Measurements from ENCODE around the gene BRD2. TPM values are rescaled to one million over a fixed set of nuclear protein-coding genes. Genes with fewer than 3 reads are reported as not detected.
A peak's percentile ranks its signal among the peaks of the same experiment; 100 is the strongest.

BRD2 gene
- total and polyA plus RNA-seq, 5 donors, result 73.1 to 100 (median 85.6) TPM

DNA sequence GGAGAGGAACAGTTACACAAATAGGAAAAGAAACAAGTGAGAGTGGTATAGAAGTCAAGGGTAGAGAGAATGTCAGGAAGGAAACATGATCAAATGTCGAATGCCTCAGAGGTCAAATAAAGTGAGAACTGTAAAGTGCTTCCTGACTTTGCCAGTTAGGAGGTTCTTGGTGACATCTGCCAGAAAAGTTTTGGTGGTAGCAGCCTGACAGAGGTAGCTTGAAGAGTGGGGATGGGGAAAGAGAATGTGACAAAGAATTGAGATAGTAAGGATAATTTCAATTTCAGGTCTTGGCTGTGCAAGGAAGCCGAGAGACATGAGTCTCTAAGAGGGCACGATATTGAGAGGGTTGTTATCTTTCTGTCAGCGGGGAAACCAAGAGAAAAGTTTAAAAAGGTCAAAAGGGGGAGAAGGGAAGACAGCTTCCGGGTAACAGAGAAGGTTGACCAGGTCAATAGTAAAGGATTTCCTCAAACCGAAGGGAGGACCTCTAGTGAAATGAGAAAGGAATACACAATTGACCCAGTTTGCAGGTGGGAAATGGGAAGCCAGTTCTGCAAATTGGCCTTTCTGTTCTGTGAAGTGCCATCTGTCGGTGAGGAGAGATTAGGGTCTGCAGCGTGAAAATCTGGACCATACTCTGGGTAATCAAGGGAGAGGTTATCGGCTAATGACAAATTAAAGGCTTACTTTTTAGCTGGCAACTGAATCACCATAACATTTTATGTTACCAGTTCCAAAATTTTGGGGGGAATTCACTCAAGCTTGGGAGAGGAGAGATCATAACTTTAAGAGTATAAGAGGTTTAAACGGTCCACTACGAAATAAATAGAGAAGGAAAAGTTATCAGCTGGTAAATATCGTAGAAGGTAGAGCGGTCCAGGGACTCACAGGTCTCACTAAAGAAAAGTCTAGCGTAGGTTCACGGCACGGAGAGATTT is 973 bp upstream of the BRD2 start:
- no peaks in the 10 kb centered on the region for H3K9me3 ChIP-seq (ENCODE audit: control insufficient read depth, low read length)
- no peaks in the 10 kb centered on the region for H3K4me1 ChIP-seq (ENCODE audit: control insufficient read depth, insufficient read depth, low read length)
- intact Hi-C loops (cut with DNase I), result no loop called here
- no peaks in the 10 kb centered on the region for H3K27me3 ChIP-seq (ENCODE audit: control insufficient read depth, insufficient read depth)
- peak overlapping the region; percentile 100 for H3K27ac ChIP-seq (ENCODE audit: low read length)
- DNase-seq (no peak), ATAC-seq (no peak)
- peak overlapping the region; percentile 86 for H3K4me3 ChIP-seq (ENCODE audit: low read length)
- 3% methylated on average over 16 of the region's 16 CpGs for WGBS

DNA sequence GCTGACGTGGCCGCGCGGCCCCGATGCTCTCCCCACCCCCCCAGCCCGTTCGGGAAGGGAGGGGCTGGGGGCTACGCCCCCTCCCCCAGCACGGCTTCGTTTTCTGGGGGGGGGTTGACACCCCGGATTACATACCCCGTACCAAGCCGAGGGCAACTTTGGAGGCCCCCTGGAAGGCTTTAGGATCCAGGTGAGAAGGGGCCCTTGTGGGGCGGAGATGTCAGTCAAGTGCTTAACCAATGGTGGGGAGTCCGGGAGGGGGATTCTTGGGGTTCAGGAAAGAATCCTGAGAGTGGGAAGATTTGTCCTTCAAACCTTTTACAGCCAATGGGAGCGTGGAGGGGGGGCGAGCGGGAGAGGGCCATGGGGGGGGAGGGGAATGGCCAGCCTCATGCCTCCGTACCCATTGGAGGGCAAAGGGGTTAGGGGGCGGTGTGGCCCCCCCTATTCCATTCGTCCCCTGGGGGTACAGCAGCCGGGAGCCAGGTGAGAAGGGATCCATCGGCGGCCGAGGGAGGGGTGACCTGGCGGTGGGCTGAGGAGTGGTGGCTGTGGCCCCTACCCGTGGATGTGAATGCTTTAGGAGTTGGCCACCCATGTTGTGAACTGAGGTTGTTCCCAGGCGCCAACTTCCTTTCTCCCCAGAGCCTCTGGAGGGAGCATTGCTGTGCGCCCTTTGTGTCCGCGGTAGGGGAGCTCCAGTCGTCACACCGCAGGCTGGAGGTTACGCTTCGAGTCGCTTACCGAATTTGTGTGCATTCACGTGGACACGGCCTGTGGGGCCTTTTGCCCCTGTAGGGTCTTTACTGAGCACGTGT is 682 bp downstream of the BRD2 start:
- ATAC-seq (peak; percentile 46 to 53), DNase-seq (peak; percentile 80 to 91 (median 86))
- Histone ChIP-seq H3K4me3 (ENCODE audit: low read length) (peak overlapping the region; percentile 86), H3K27me3 (ENCODE audit: control insufficient read depth, insufficient read depth) (no peaks in the 10 kb centered on the region), H3K9me3 (ENCODE audit: control insufficient read depth, low read length) (no peaks in the 10 kb centered on the region), H3K4me1 (ENCODE audit: control insufficient read depth, insufficient read depth, low read length) (no peaks in the 10 kb centered on the region), H3K27ac (ENCODE audit: low read length) (peak overlapping the region; percentile 98)
- intact Hi-C loops (cut with DNase I), result no loop called here
- under 1% methylated on average over 40 of the region's 40 CpGs for WGBS

DNA sequence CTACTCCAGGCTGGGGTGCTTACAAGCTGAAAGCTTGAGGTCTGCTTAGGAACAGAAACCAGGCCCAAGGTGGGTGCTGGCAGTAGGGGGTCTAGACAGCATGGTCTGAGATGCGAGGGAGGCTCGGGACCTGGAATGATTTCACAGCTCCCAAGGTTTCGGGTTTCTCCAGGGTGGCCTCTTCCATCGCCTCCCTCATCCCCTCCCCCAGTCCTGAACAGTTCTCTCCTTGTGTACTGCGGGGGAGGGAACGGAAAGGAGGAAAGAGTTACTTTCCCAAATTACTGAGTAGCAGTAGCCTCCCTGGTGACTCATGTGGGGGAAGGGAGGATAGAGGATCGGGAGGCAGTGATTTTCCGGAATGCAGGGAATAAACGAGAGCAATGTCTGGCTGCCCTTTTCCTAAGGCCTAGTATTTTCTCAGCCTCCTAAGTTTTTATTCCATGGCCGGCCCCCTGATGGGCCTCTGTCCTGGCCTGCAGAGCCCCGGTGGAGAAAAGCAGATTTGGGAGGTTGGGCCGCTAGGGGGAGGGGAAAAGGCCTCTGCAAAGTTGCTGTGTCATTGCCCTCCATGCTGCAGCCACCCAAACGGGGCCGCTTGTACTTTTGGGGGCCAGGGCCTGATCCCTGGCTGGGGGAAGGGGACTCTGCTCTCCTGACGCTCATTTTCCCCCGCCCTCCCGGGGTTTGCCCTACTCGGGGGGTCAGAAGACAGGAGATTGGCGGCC is 1.5 kb downstream of the BRD2 start:
- peak overlapping the region; percentile 86 for H3K4me3 ChIP-seq (ENCODE audit: low read length)
- DNase-seq (peak; percentile 77 to 91 (median 89)), ATAC-seq (peak; percentile 5 to 32)
- intact Hi-C loops (cut with DNase I), result loop anchor here in 2 of 4 donors (10.0 kb wide), 2 partner anchors 995 to 1305 kb away; partner anchors contain the start of genes C6orf47 (in 1 of the 2), CSNK2B (in 1 of the 2), DXO (in 1 of the 2) and GPANK1 (in 1 of the 2)
- no peaks in the 10 kb centered on the region for H3K4me1 ChIP-seq (ENCODE audit: control insufficient read depth, insufficient read depth, low read length)
- peak overlapping the region; percentile 98 for H3K27ac ChIP-seq (ENCODE audit: low read length)
- H3K27me3 ChIP-seq (ENCODE audit: control insufficient read depth, insufficient read depth), result no peaks in the 10 kb centered on the region
- no peaks in the 10 kb centered on the region for H3K9me3 ChIP-seq (ENCODE audit: control insufficient read depth, low read length)
- under 1% methylated on average over 19 of the region's 19 CpGs for WGBS

DNA sequence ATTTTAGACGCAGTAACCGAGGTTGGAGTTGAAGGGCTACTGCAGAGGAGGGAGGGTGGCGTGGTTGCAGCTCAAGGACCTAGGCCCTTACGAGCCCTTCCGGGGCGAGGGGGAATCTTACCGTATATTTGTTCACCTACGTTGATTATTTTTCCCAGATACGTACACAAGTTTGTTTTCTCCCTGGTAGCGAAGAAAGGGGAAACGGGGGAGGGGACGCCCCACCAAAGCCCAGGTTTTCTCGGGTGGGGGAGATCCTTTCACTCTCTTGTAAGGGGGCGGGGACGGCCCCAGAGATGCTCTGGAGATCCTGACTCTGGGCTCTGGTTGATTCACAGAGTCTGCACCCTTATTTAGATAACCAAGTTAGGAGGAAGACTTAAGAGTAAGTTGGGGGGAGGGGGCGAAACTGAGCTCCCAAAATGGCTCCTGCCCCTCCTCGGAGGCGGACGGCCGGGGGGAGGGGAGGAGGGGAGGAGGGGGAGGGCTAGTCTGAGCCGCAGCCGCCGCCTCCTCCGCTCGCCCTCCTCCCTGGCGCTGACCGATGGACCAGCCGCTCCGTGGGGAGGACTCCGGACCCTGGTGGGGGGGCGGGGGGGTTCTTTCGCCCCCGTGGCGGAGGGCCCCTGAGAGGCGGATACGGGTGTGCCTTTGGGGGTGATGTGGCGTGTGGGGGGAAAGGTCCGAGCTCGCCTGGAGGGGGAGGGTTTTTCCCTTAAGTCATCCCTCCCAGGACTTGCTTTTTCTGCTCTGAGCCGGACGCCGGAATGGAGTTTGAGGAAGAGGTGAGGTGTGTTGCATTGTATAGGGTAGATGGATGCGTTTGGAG is 2.2 kb downstream of the BRD2 start:
- Histone ChIP-seq H3K4me1 (ENCODE audit: control insufficient read depth, insufficient read depth, low read length) (no peaks in the 10 kb centered on the region), H3K4me3 (ENCODE audit: low read length) (peak overlapping the region; percentile 86), H3K27ac (ENCODE audit: low read length) (peak overlapping the region; percentile 98), H3K27me3 (ENCODE audit: control insufficient read depth, insufficient read depth) (no peaks in the 10 kb centered on the region), H3K9me3 (ENCODE audit: control insufficient read depth, low read length) (no peaks in the 10 kb centered on the region)
- DNase-seq (peak; percentile 94 to 97 (median 96)), ATAC-seq (peak; percentile 63 to 64)
- under 1% methylated on average over 43 of the region's 43 CpGs for WGBS
- intact Hi-C loops (cut with DNase I), result loop anchor here in 2 of 4 donors (10.0 kb wide), 2 partner anchors 996 to 1306 kb away; partner anchors contain the start of genes C6orf47 (in 1 of the 2), CSNK2B (in 1 of the 2), DXO (in 1 of the 2) and GPANK1 (in 1 of the 2)

DNA sequence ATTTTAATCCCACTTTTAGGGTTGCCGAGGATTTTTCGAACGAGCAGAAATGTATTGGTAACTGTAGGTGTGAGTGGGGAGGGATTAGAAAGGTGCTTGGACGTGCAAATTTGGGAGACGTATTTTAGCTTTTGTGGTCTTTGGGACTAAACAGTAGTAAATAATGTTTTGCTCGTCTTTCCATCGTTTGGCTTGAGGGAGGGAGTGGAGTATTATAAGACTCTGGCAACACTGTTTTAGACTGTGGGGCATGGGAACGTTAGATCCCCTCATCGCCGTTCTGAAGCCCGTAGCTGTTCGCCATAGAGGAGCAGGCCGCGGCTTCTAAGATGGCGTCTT is 2.8 kb downstream of the BRD2 start:
- H3K27ac ChIP-seq (ENCODE audit: low read length), result peak overlapping the region; percentile 98
- H3K4me1 ChIP-seq (ENCODE audit: control insufficient read depth, insufficient read depth, low read length), result no peaks in the 10 kb centered on the region
- no peak for ATAC-seq
- H3K27me3 ChIP-seq (ENCODE audit: control insufficient read depth, insufficient read depth), result no peaks in the 10 kb centered on the region
- intact Hi-C loops (cut with DNase I), result loop anchor here in 2 of 4 donors (10.0 kb wide), 2 partner anchors 996 to 1306 kb away; partner anchors contain the start of genes C6orf47 (in 1 of the 2), CSNK2B (in 1 of the 2), DXO (in 1 of the 2) and GPANK1 (in 1 of the 2)
- peak overlapping the region; percentile 86 for H3K4me3 ChIP-seq (ENCODE audit: low read length)
- no peaks in the 10 kb centered on the region for H3K9me3 ChIP-seq (ENCODE audit: control insufficient read depth, low read length)
- under 1% methylated on average over 15 of the region's 15 CpGs for WGBS
- DNase-seq, result no peak

DNA sequence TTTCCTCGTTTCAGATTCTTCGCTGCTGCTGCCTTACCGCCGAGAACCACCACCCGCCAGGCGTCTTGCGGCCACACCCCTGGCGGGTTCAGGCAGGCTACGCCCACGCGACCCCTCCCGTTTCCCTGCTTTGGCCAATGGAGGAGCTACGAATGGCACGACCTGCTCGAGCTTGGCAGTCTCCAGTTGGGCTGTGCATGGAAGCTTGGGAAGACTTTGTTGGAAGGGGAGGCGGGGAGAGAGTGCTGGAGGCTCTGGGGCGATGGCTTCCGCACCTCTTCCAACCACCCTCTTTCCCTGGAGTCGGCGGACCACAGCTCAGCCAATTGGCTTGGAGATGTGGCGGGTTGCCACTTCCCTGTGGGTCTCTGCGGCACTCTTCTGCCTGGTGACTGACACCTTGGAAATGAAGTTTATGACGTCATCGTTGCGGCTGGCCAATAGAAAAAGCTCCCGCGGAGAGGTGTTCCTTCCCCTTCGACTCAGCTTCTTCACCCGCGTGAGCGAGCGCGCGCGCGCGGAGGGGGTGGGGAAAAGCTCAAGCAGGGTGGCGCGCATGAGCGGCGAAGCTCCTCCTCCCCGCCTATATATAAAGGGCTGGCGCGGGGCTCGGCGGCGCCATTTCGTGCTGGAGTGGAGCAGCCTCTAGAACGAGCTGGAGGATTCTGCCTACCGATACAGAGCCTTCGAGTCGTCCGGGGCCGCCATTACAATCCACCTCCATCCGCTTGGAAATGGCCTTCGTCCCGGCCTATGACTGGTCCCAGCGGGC is 3.4 kb downstream of the BRD2 start:
- ATAC-seq (peak; percentile 69), DNase-seq (peak; percentile 99 to 100 (median 99))
- H3K27ac ChIP-seq (ENCODE audit: low read length), result peak overlapping the region; percentile 98
- peak overlapping the region; percentile 90 for H3K4me3 ChIP-seq (ENCODE audit: low read length)
- no peaks in the 10 kb centered on the region for H3K4me1 ChIP-seq (ENCODE audit: control insufficient read depth, insufficient read depth, low read length)
- H3K9me3 ChIP-seq (ENCODE audit: control insufficient read depth, low read length), result no peaks in the 10 kb centered on the region
- WGBS, result under 1% methylated on average over 58 of the region's 58 CpGs
- intact Hi-C loops (cut with DNase I), result loop anchor here in 2 of 4 donors (10.0 kb wide), 2 partner anchors 997 to 1307 kb away; partner anchors contain the start of genes C6orf47 (in 1 of the 2), CSNK2B (in 1 of the 2), DXO (in 1 of the 2) and GPANK1 (in 1 of the 2)
- no peaks in the 10 kb centered on the region for H3K27me3 ChIP-seq (ENCODE audit: control insufficient read depth, insufficient read depth)

DNA sequence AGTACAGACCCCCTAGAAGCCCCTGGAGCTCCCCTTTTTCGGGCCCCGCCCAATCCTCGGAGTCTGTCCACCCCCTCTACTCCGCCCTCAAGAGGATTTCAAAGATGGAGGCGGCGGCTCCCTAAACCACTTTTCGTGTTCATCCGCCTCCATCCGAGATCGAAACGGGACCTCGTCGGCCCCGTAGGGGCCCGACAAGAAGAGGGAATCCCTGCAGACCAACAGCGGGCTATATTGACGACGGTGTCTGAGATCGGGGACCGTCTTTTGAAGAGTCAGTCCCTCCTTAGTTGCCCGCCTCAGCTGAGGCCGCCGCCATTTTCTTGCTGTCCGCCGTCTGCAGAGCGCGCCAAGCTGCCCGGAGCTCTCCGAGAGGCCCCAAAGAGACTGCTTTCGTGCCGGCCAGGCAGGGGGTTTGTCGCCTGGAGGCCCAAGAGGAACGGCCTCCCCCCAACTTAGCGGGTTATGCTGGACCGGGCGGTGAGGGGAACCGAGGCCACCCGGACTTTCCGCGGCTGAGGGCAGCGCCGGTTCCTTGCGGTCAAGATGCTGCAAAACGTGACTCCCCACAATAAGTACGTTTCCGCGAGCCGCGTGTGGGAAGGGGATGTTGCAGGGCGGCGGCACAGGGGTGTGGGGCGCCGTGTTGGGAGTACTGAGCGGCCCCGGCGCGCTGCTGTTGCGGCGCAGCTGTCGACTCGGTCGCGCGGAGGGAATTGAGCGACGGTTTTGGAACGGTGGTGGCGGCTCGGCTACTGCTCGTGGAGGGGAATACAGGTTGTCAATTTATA is 4.2 kb downstream of the BRD2 start:
- ATAC-seq (no peak), DNase-seq (peak in 2 of 3 donors; percentile 43 to 68)
- H3K4me3 ChIP-seq (ENCODE audit: low read length), result peak overlapping the region; percentile 90
- no peaks in the 10 kb centered on the region for H3K27me3 ChIP-seq (ENCODE audit: control insufficient read depth, insufficient read depth)
- intact Hi-C loops (cut with DNase I), result loop anchor here in 2 of 4 donors (10.0 kb wide), 2 partner anchors 998 to 1308 kb away; partner anchors contain the start of genes C6orf47 (in 1 of the 2), CSNK2B (in 1 of the 2), DXO (in 1 of the 2) and GPANK1 (in 1 of the 2)
- no peaks in the 10 kb centered on the region for H3K4me1 ChIP-seq (ENCODE audit: control insufficient read depth, insufficient read depth, low read length)
- peak overlapping the region; percentile 77 for H3K27ac ChIP-seq (ENCODE audit: low read length)
- WGBS, result under 1% methylated on average over 70 of the region's 70 CpGs
- no peaks in the 10 kb centered on the region for H3K9me3 ChIP-seq (ENCODE audit: control insufficient read depth, low read length)

DNA sequence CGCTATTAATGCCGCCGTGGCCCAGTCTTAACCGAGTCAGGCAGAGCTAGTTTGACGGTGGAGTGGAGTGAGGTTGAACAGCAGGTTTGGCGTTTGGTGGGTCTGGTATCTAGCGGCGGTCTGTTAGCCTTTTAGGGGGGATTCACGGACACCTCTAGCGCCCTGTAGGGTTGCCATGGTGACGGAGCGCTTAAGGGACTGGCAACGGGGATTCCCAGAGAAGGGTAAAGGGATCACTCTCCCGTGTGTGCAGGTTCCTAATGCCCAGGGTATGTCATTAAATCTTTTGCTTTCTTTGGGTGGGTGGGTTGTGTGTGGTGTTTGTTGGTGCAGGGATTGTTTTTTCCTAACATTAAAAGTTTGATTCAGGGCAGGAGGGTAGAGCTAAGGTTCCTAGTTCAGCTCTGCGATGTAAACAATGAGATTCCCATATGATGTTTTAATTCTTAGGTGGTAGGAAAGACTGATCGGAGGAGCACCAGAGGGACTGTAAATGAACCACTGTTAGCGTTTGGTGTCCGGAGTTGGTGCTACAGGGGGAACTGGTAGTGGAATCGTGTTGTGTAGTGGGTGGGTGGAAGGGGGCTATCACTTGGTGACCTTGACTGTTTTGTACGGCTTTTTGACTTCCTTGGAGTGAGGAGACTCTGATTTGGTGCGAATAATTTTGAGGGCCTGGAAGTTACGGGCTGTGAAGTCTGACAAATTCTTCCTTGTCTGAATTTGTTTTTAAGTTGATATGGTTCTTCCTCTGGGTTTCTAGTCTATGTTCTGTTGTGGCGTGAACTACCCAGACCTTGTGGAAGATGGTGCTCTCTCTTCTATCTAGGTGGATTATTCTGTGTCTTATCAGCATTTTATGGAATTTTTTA is 5.0 kb downstream of the BRD2 start:
- Histone ChIP-seq H3K9me3 (ENCODE audit: control insufficient read depth, low read length) (no peaks in the 10 kb centered on the region), H3K4me3 (ENCODE audit: low read length) (peak overlapping the region; percentile 90), H3K27ac (ENCODE audit: low read length) (peak overlapping the region; percentile 77), H3K27me3 (ENCODE audit: control insufficient read depth, insufficient read depth) (no peaks in the 10 kb centered on the region), H3K4me1 (ENCODE audit: control insufficient read depth, insufficient read depth, low read length) (no peaks in the 10 kb centered on the region)
- intact Hi-C loops (cut with DNase I), result loop anchor here in 2 of 4 donors (10.0 kb wide), 2 partner anchors 999 to 1309 kb away; partner anchors contain the start of genes C6orf47 (in 1 of the 2), CSNK2B (in 1 of the 2), DXO (in 1 of the 2) and GPANK1 (in 1 of the 2)
- DNase-seq (peak in 1 of 3 donors; percentile 49), ATAC-seq (no peak)
- under 1% methylated on average over 23 of the region's 23 CpGs for WGBS

Measured in right cardiac atrium (tissue), 5 donors.